SW480 (cell line): Measurements from ENCODE around the gene KRT76.

ENCODE experiments used
- DNase-seq: peaks from one replicate; pipeline ENCODE4 v3.0.0-alpha.2; 2016; ENCODE audit warnings: low spot score

KRT76 gene

GRCh38 chr12:52776913-52777395 is at the start of gene KRT76:
Gene KRT76, minus strand, starts transcription at chr12:52777345. Its CDS starts 54 bp downstream, at chr12:52777291.
- DNase-seq, result no peak

- no peak for DNase-seq
Observed at GRCh38 chr12:52825961-52826360, 48.8 kb upstream of the KRT76 start.

GRCh38 chr12:52824741-52825410 is 47.7 kb upstream of the KRT76 start:
- no peak for DNase-seq

DNA sequence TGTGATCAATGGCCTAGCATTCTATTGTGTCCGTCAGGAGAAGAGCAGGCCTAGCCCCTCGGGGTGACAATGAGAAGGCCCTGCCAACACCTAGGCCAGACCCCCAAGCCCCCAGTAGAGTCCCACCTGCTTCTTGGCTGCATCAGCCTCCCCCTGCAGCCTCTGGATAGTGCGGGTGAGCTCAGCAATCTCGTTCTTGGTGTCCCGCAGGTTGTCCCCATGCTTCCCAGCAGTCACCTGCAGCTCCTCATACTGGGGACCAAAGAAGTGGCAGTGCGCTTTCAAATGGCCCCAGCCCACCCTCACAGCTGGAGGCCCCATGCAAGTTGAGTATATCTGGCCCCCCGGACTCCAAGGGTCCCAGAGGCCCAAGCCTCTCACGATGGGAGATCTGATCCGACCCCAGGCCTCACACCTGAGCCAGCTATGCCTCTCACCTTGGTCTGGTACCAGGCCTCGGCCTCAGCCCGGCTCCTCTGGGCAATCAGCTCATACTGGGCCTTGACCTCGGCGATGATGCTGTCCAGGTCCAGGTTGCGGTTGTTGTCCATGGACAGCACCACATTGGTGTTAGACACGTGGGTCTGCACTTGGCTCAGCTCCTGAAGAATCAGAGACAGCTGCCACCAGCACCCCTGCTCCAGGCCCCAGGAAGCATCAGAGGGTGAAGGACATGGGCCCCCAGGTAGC is 46.8 kb upstream of the KRT76 start:
- no peak for DNase-seq

DNA sequence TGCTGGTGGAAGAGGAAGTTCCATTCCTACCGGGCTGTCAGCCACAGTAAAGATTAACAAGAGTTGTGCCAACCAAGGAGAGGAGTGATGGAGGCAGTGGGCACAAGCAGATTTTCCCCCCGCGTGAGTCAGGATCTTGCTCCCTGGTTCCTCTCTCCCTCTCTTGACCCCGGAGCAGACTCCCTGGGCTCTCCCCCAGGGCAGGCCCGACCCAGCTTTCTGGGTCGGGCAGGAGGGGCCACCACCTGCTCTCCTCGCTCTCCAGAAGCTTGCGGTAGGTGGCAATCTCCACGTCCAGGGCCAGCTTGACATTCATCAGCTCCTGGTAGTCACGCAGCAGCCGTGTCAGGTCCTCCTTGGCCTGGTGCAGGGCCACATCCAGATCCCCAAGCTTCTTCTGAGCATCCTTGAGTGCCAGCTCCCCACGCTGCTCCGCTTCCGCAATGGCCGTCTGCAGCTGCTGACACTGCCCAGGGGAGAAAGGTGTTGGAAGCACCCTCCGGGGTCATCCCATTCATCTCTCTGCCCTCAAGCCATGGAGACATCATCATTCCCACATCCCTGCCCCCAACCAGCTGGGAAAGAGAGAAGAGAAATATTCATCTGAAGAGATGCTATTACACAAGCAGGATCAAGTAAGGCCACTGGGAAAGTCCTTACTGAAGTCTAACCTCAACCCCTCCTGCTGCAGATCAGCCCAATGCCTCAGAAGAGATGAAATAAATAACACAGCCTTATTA is 45.8 kb upstream of the KRT76 start:
- no peak for DNase-seq

- DNase-seq, result peak; percentile 52
Observed at GRCh38 chr12:52821826-52822660, 44.9 kb upstream of the KRT76 start.

DNA sequence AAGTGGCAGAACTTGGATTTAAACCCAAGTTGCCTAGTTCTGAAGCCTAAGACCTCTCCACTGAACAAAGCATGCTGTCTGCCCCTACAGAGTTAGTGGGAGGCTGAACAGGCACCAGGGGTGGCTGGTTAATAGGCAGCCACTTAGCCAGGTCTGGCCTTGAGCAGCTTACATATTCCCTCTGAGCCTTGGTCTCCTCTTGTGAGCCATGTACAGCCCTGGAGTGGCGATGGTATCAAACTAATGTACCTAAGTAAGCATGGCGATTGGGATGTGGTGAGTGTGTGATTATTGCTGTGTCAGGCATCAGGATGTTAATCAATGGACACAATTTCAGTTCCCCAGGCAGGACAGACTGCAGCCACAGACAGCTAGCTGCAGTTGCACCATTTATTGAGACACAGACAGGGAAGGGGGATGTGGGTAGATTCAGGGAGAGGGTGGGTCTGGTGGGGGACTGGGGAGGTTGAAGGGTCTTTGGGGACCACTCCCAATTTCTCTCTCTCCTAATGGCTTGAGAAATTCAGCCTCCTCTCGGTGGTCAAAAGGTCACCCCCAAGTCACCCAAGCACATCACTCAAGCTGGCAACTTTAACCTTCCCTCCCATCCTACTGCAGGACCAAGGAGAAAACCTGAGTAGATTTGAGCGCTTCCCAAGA is 44.1 kb upstream of the KRT76 start:
- DNase-seq, result no peak

DNA sequence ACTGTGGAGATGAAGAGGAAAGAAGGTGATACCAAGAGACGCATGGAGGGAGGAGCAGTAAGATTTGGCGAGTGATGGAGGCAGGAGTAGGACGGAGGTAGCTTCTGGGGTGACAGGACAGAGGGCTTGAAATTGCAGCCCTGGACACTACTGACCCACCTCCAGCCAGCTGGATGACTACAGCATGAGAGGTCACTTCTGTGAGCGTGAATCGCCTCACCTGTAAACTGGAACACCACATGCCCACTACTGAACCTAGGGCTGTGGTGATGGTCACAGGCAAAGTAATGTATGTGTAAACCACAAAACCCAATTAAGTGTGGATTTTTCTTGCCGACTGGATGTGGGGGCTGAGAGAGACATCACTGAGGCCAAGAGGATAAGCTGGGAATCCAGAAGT is 43.4 kb upstream of the KRT76 start:
- no peak for DNase-seq

DNA sequence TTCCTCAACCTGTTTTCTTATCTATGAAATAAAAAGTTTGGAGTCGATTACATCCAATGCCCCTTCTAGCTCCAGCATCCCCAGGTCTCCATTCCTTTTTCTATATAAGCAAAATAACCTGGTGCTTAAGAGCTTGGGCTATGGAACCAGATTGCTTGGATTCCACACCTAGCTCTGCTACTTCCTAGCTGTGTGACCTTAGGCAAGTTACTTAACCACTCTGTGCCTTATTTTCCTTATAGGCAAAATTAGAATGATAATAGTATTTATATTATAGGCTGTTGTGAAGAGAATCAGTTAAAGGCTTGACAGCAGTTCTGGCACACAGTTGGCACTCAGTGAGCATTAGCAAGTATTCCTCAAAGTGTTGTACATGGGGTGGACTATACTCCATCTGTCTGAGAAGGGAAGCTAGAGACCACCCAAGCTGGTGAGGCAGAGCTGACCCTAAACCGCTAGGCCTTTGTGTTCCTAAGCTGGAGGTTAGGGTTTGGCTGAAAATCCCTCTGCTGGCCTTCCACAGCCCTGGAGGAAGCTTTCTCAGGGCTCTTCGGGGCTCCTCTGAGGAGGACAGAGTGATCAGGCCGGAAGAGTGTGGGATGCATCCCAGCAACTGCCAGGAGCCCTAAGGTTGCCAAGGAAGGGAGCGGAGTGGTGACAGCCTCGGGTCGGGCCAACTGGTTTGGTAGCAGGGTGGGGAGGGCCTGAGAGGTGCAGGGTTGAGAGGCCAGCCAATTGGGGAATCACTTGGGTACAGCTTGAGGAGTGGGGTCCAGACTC is 42.8 kb upstream of the KRT76 start:
- DNase-seq, result no peak

DNA sequence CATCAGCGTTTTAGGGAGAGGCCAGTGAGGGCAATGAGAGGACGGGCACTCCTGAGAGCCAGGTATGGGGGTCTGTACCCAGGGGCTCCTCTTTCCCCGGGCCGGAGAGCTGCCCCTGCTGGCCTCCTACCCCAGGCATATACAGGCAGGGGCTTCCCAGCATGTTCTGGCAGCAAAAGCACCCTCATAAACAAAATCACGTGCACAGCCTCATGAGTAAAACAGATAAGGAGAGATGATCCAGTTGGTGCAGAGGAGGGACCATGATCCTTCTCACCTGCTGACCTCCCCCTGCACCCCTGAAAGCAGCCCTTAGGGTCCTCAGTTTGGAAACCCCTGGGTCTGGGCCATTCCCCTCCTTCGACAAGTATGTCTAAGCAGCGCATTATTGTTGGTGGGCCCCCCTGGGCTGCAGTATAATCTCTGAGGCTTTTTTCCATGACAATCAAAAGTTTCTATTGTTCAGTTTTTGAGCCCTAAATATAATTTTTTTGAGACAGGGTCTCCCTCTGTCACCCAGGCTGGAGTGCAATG is 41.8 kb upstream of the KRT76 start:
- no peak for DNase-seq

GRCh38 chr12:52818388-52818787 is 41.2 kb upstream of the KRT76 start:
- no peak for DNase-seq

DNA sequence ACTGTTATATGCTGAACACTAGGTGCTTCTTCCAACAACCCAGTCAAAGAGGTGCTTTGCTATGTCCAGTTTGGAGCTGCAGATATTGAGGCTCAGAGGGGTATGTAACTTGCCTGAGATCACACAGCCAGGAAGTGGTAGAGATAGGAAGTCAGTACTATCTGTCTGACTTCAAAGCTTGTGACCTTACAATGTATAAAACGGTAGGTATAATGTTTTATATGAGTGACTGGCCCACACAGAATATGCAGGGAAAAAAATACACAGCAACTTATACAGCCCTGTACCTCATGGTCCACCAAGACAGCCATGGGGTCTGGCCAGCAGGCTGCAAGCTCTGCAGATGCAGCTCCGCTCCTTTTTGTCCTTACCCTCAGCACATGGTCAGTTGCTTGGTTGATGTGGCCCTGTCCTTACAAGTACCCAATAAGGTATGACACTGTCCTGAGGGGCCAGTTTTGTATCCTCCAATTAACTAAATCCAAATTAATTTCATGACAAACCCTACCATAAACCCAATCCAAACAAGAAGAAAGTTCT is 40.6 kb upstream of the KRT76 start:
- DNase-seq, result no peak

GRCh38 chr12:52817003-52817698 is 40.0 kb upstream of the KRT76 start:
- DNase-seq, result no peak

DNA sequence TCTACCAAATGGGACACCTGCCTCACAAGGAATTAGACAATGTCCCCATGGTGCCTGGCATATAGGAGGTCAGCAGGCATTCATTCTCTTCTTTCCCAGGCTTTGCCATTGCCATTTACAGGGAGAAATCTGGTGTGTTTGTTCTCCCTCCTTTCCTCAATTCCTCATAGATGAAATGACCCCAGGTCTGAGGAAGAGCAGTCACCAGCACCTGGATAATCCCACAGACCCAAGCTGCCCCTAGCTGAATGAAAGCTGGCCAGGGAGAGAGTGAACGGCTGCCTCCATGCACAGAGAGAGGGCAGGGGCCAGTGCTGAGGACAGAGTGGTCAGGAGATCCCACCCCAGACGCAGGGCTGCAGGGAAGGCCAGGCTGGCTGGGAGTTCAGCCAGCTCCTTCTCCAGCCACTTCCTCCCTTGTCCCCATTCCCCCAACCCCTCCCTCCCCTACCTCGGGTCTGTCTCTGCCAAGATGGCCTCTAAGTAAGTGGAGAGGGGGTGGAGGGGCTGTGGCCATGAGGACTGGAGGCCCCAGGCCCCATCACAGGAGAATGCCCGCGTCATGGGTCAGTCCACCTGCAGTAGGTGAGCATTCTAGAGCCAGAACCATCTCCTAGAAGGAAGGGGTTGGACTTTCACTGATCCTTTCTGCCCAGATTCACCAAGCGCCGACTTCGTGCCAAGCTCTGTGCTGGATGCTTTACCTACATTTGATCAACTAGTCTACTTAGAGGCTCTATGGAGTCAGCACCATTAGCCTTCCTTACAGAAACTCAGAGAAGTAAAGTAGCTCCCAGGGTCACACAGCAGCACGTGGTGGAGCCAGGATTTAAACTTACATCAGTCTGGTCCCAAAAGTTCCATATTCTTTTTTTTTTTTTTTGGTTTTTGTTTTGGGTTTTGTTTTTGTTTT is 38.8 kb upstream of the KRT76 start:
- no peak for DNase-seq

DNA sequence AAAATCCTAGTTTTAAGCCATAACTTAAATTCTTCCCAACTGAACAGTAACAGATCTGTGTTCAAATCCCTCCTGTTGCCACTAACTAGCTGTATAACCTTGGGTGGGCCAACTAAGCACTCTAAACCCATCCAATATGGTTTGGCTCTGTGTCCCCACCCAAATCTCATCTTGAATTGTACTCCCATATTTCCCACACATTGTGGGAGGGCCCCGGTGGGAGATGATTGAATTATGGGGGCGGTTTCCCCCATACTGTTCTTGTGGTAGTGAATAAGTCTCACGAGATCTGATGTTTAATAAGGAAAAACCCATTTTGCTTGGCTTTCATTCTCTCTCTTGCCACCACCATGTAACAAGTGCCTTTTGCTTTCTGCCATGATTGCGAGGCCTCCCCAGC is 38.0 kb upstream of the KRT76 start:
- DNase-seq, result no peak

GRCh38 chr12:52814710-52815155 is 37.6 kb upstream of the KRT76 start:
- no peak for DNase-seq

GRCh38 chr12:52813885-52814709 is 37.0 kb upstream of the KRT76 start, which contains the start of gene KRT4:
Gene KRT4, minus strand, starts transcription at chr12:52814116. Its CDS starts 58 bp downstream, at chr12:52814058.
- DNase-seq, result no peak
